Gastroesophageal sphincter (tissue), 4 donors: ENCODE data around the gene TMPRSS3. TPM values are rescaled to one million over a fixed set of nuclear protein-coding genes. Genes with fewer than 3 reads are reported as not detected.

Experiments used
- ATAC-seq: fragments of 150-250 bp; one replicate; pipeline ENCODE4 v1.9.1; 2016; ENCODE audit warnings: mild to moderate bottlenecking, moderate library complexity
- H3K27ac ChIP-seq, 4 donors: fragments of 200-600 bp; sonication (generic) in 3 of 4; 1 replicate in 3 of 4; 2 replicates in 1 of 4; pipeline ENCODE4 v1.5.1; 2016 to 2019
- H3K27me3 ChIP-seq: fragments of 200-600 bp; sonication (generic); one replicate; pipeline ENCODE4 v1.5.1; 2019
- H3K36me3 ChIP-seq, 2 donors: fragments of 200-600 bp; sonication (generic); one replicate each; pipeline ENCODE4 v1.5.1; 2019; ENCODE audit warnings: control low read depth in 1 of 2
- H3K4me1 ChIP-seq, 3 donors: fragments of 200-600 bp; sonication (generic); 1 replicate in 2 of 3; 2 replicates in 1 of 3; pipeline ENCODE4 v1.5.1; 2016 to 2019; ENCODE audit warnings: control low read depth in 2 of 3
- H3K4me3 ChIP-seq, 2 donors: fragments of 200-600 bp; sonication (generic); one replicate each; pipeline ENCODE4 v1.5.1; 2019; ENCODE audit warnings: mild to moderate bottlenecking in 1 of 2, moderate library complexity in 1 of 2
- H3K9me3 ChIP-seq, 3 donors: fragments of 200-600 bp; sonication (generic); one replicate each; pipeline ENCODE4 v1.5.1; 2017 to 2019; ENCODE audit warnings: control low read depth in 2 of 3
- CTCF ChIP-seq, 4 experiments: fragments of 200-600 bp in 2 of 4; fragments of 450-650 bp in 2 of 4; sonication (generic) in 1 of 4; IDR thresholded peaks; one replicate each; pipeline ENCODE4 v1.5.1; 2017 to 2019; ENCODE audit warnings: antibody characterized with exemption in 4 of 4, mild to moderate bottlenecking in 2 of 4, moderate library complexity in 2 of 4
- EP300 ChIP-seq: sonication (generic); formaldehyde crosslinking; IDR thresholded peaks from one replicate; pipeline ENCODE4 v1.6.1; 2017; ENCODE audit warnings: antibody characterized with exemption, mild to moderate bottlenecking
- POLR2A ChIP-seq, 2 donors: fragments of 450-650 bp; IDR thresholded peaks; one replicate each; pipeline ENCODE4 v1.6.1; 2017; ENCODE audit warnings: antibody characterized with exemption in 2 of 2, mild to moderate bottlenecking in 2 of 2, moderate library complexity in 1 of 2
- POLR2AphosphoS5 ChIP-seq: sonication (generic); formaldehyde crosslinking; IDR thresholded peaks from one replicate; pipeline ENCODE4 v1.6.1; 2017; ENCODE audit warnings: antibody characterized with exemption
- WGBS, 2 donors: methylation state at CpG; one replicate each; pipeline ENCODE4 v1.1.5; 2018; ENCODE audit warnings: low coverage in 1 of 2; 5-methylcytosine and 5-hydroxymethylcytosine counted together
- total RNA-seq, 4 donors: library from RNA; depleted of rRNA; stranded (reverse); fragments of >200 nt; gene quantifications; one replicate each; pipeline ENCODE4 v1.1.0, GENCODE V29; 2016

Gene TMPRSS3
- total RNA-seq, 4 donors from 2014 or later: 0.52 TPM; not detected in 3

GRCh38 chr21:42433946-42434551, 38.2 kb upstream of the TMPRSS3 start:
- Histone ChIP-seq H3K27me3 (peaks cover 86% of the 10 kb centered on the region), H3K9me3 (peaks cover 0 to 38% (median 0%) of the 10 kb centered on the region in 3 donors), H3K4me3 (no peak overlapping the region), H3K27ac (no peak overlapping the region), H3K36me3 (no peaks in the 10 kb centered on the region), H3K4me1 (no peaks in the 10 kb centered on the region)
- WGBS, 2 donors: 39 to 56% methylated on average over 3 to 9 of the region's 10 CpGs
- ATAC-seq: no peak
- TF ChIP-seq POLR2A (IDR thresholded peaks at IDR 0.05): no peak
- TF ChIP-seq CTCF (IDR thresholded peaks at IDR 0.05): no peak
- TF ChIP-seq EP300: no peak
- TF ChIP-seq POLR2AphosphoS5: no peak

DNA sequence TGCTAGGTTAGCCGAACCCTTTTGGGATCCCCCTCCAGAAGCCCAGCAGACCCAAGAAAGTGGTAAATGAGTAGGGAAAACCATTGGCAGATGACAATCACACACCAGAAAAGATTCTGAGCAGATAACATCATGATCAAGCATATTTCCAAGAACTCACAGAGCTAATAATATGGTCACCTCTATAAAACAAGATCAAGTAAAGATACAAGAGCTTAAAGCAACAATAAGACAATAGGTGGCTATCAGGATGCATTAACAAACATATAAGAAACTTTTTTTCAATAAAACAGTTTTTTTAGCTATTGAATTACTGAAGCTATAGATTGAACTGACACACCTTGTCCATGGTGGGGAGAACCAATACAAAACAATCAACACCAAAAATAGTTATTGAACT, 36.8 kb upstream of the TMPRSS3 start:
- Histone ChIP-seq H3K9me3 (peaks cover 0 to 38% (median 0%) of the 10 kb centered on the region in 3 donors), H3K4me1 (no peaks in the 10 kb centered on the region), H3K27ac (no peak overlapping the region), H3K27me3 (peaks cover 88% of the 10 kb centered on the region), H3K4me3 (no peak overlapping the region), H3K36me3 (no peaks in the 10 kb centered on the region)
- WGBS, 2 donors: 75 to 80% methylated on average over 1 of the region's 1 CpG
- no peak for ATAC-seq
- TF ChIP-seq POLR2AphosphoS5 (no peak), CTCF (IDR thresholded peaks at IDR 0.05) (no peak), EP300 (no peak), POLR2A (IDR thresholded peaks at IDR 0.05) (no peak)

GRCh38 chr21:42431196-42431595, 35.3 kb upstream of the TMPRSS3 start:
- Histone ChIP-seq H3K9me3 (peaks cover 0 to 29% (median 0%) of the 10 kb centered on the region in 3 donors), H3K27ac (no peak overlapping the region), H3K36me3 (no peaks in the 10 kb centered on the region), H3K4me3 (no peak overlapping the region), H3K27me3 (peaks cover 88% of the 10 kb centered on the region), H3K4me1 (no peaks in the 10 kb centered on the region)
- no peak for ATAC-seq
- WGBS, 2 donors: no CpG with 5 or more reads among the region's 7 CpGs
- no peak for TF ChIP-seq CTCF (IDR thresholded peaks at IDR 0.05)
- no peak for TF ChIP-seq POLR2AphosphoS5
- TF ChIP-seq POLR2A (IDR thresholded peaks at IDR 0.05): no peak
- TF ChIP-seq EP300: no peak

GRCh38 chr21:42430521-42430920, 34.7 kb upstream of the TMPRSS3 start:
- no peak for TF ChIP-seq POLR2A (IDR thresholded peaks at IDR 0.05)
- no peak for TF ChIP-seq POLR2AphosphoS5
- TF ChIP-seq CTCF (IDR thresholded peaks at IDR 0.05): no peak
- TF ChIP-seq EP300: no peak
- ATAC-seq: no peak
- no peaks in the 10 kb centered on the region for H3K36me3 ChIP-seq
- no peaks in the 10 kb centered on the region for H3K4me1 ChIP-seq
- no peak overlapping the region for H3K4me3 ChIP-seq
- H3K27me3 ChIP-seq: peaks cover 92% of the 10 kb centered on the region
- peaks cover 0 to 29% (median 0%) of the 10 kb centered on the region in 3 donors for H3K9me3 ChIP-seq
- WGBS, 2 donors: 76 to 96% methylated on average over 4 to 5 of the region's 6 CpGs
- H3K27ac ChIP-seq: no peak overlapping the region

DNA sequence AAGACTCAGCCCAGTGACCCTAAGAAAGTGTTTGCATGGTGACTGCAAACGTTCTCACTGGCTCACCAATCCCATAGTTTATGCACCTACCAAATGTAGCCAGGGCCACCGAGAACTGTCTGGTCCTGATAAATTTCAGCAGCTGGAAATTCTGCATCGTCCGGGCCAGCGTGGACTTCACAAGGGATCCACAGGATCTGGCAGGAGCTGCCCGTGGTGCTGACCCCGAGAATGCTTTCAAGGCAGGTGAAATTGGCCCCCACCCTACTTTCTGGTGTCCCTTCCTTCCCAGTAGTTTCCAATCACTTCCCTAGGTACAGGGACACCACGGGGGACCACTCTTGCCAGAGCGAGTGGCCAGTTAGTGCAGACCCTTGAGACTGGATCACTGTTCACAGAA, 34.0 kb upstream of the TMPRSS3 start:
- 33% methylated on average over 3 of the region's 9 CpGs; no CpG with 5 or more reads in 1 of the 2 donors for WGBS, 2 donors
- ATAC-seq: no peak
- no peak overlapping the region for H3K4me3 ChIP-seq
- no peaks in the 10 kb centered on the region for H3K36me3 ChIP-seq
- peaks cover 91% of the 10 kb centered on the region for H3K27me3 ChIP-seq
- TF ChIP-seq EP300: no peak
- TF ChIP-seq POLR2A (IDR thresholded peaks at IDR 0.05): no peak
- H3K27ac ChIP-seq: no peak overlapping the region
- no peaks in the 10 kb centered on the region for H3K4me1 ChIP-seq
- peaks cover 0 to 29% (median 0%) of the 10 kb centered on the region in 3 donors for H3K9me3 ChIP-seq
